Gastrocnemius medialis (tissue), 4 donors: ENCODE data around the gene UNC13D.

Experiments used
- CTCF ChIP-seq, 5 experiments: fragments of 450-650 bp in 3 of 5; fragments of 200-600 bp in 2 of 5; sonication (generic) in 2 of 5; IDR thresholded peaks in 4 of 5; conservative IDR thresholded peaks in 1 of 5; 1 replicate in 4 of 5; 2 replicates in 1 of 5; pipeline ENCODE4 v1.5.1; 2016 to 2019; ENCODE audit warnings: antibody characterized with exemption in 5 of 5, mild to moderate bottlenecking in 3 of 5, moderate library complexity in 3 of 5
- POLR2A ChIP-seq, 2 donors: fragments of 450-650 bp; IDR thresholded peaks; one replicate each; pipeline ENCODE4 v1.6.1; 2017; ENCODE audit warnings: antibody characterized with exemption in 2 of 2, mild to moderate bottlenecking in 2 of 2, moderate library complexity in 2 of 2

DNA sequence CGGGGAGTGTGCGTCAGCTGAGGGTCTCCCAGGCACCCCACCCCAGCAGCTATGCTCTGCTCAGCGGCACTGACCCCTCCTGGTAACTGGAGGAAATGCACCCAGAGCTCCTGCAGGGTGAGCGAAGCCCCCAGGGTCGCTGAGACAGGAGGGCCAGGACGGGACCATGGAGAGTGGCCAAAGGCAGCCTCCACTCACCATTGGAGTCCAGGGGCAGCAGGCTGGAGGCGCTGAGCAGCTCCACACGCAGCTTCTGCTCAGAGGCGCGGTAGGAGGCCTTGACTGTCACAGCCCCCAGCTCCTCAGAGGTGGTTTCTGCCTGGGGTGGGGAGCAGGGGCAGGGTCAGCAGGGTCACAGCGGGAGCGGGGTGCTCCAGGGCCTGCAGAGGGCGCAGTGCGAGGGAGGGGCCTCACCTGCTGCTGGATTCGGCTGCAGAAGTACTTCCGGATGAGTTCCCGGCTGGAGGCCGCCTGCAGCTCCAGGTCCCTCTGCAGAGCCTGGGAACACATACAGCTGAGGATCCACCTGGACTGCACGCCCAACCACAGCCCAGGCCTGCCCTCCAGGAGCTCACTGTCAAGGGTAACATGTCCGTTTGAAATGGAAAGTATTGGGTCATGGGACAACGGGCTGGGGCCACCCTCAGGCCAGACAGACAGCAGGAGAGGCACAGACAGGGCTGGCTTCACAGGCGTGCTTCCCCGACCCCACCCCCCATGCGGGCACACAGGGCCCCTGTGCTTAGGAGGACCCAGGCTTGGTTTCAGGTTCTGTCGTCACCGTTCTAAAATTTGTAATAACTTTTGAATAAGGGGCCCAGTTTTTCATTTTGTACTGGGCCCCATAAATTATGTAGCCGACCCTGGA lies 13.8 kb downstream of the UNC13D start:
- TF ChIP-seq CTCF (IDR thresholded peaks at IDR 0.05 in 4 of 5, conservative IDR thresholded peaks at IDR 0.05 in 1 of 5) (peak in 4 of 5 experiments; percentile 28 to 52 (median 40)), POLR2A (IDR thresholded peaks at IDR 0.05) (no peak)
